ENCODE measurements around the gene DCBLD1. TPM values are rescaled to one million over a fixed set of nuclear protein-coding genes. Genes with fewer than 3 reads are reported as not detected.

The DCBLD1 gene
- total and polyA plus RNA-seq, 2 of the 4 experiments (the other 2 are of a cell fraction) = 21.1 to 27.8 TPM

DNA sequence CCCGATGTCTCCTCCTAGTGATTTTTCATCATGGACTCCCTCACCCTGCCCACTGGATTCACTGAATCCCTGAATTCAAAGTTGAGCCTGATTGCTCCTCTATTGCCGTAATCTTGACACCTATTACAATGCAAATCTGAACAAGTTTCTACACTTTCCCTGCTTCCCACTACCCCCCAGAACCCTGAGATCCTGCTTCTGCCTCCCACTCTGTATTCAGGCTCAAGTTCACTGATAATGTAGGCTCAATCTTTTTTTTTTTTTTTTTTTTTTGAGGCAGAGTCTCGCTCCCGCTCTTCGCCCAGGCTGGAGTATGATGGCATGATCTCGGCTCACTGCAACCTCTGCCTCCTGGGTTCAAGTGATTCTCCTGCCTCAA, 3.6 kb upstream of the DCBLD1 start:
- Histone ChIP-seq H3K4me2 (ENCODE audit: low read depth, low read length) (no peak overlapping the region), H3K27me3 (ENCODE audit: control insufficient read depth, insufficient read depth, low read length) (no peaks in the 10 kb centered on the region), H3K9ac (ENCODE audit: low read depth, low read length) (no peak overlapping the region), H3K9me3 (ENCODE audit: control insufficient read depth, insufficient read depth, low read length) (no peaks in the 10 kb centered on the region), H2BK20ac (ENCODE audit: low read depth, low read length) (no peak overlapping the region), H3K36me3 (ENCODE audit: control insufficient read depth, insufficient read depth, low read length) (no peaks in the 10 kb centered on the region), H3K4ac (ENCODE audit: low read depth, low read length) (no peak overlapping the region), H3K4me3 (ENCODE audit: insufficient read depth, low read depth, low read length) (no peak overlapping the region), H2BK5ac (ENCODE audit: low read depth, low read length, poor library complexity, severe bottlenecking) (no peak overlapping the region), H2BK15ac (ENCODE audit: low read depth, low read length) (no peak overlapping the region), H2AK9ac (replicated peaks; ENCODE audit: low read depth, low read length, poor library complexity) (no peak overlapping the region), H4K8ac (ENCODE audit: low read depth in 2 of 2, low read length in 2 of 2) (no peak overlapping the region), H3K56ac (ENCODE audit: extremely low read depth, insufficient read depth, low read length) (no peak overlapping the region), H4K5ac (ENCODE audit: low read depth, low read length) (no peak overlapping the region), H3K18ac (ENCODE audit: low read depth, low read length) (no peak overlapping the region), H3K14ac (replicated peaks; ENCODE audit: low read depth, low read length) (no peak overlapping the region), H2BK120ac (ENCODE audit: low read depth, low read length) (no peak overlapping the region), H3K27ac (ENCODE audit: insufficient read depth, low read length) (no peak overlapping the region), H3K23ac (ENCODE audit: low read depth, low read length) (no peak overlapping the region), H4K91ac (ENCODE audit: insufficient read depth, low read depth, low read length) (no peak overlapping the region), H3K79me1 (ENCODE audit: low read depth in 1 of 2, low read length in 2 of 2) (peaks cover 2 to 10% of the 10 kb centered on the region in 2 experiments; a peak in 2 of 4 replicates), H3K9me1 (ENCODE audit: insufficient read depth, low read length) (no peaks in the 10 kb centered on the region), H4K20me1 (ENCODE audit: insufficient read depth, low read length) (no peaks in the 10 kb centered on the region), H2AK5ac (ENCODE audit: low read depth, low read length) (no peak overlapping the region), H3K4me1 (ENCODE audit: control insufficient read depth, insufficient read depth, low read length) (no peaks in the 10 kb centered on the region), H2AFZ (replicated peaks; ENCODE audit: low read length, poor library complexity) (no peak overlapping the region)
- ChIA-PET POLR2A (ENCODE audit: unreplicated experiment) (no interaction called here), CTCF (interaction anchor here (1.1 to 1.6 kb wide), 4 partner anchors 17 to 77 kb away, joined by 4 to 7 read pairs (median 4); no protein-coding TSS in a partner anchor)
- no peak for TF ChIP-seq RCOR1 (IDR thresholded peaks at IDR 0.05; ENCODE audit: insufficient replicate concordance, low read length)
- TF ChIP-seq, protein P1, sequence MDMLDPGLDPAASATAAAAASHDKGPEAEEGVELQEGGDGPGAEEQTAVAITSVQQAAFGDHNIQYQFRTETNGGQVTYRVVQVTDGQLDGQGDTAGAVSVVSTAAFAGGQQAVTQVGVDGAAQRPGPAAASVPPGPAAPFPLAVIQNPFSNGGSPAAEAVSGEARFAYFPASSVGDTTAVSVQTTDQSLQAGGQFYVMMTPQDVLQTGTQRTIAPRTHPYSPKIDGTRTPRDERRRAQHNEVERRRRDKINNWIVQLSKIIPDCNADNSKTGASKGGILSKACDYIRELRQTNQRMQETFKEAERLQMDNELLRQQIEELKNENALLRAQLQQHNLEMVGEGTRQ (IDR thresholded peaks at IDR 0.05; ENCODE audit: low read depth, low read length) = no peak
- no peak for TF ChIP-seq MAZ (IDR thresholded peaks at IDR 0.05; ENCODE audit: borderline replicate concordance, low read depth, low read length)
- no peak for TF ChIP-seq SMC3 (IDR thresholded peaks at IDR 0.05; ENCODE audit: low read depth, low read length)
- no peak for TF ChIP-seq FOS (IDR thresholded peaks at IDR 0.05; ENCODE audit: low read depth, low read length)
- no peak for TF ChIP-seq BHLHE40 (IDR thresholded peaks at IDR 0.05; ENCODE audit: low read depth, low read length)
- TF ChIP-seq POLR2A (IDR thresholded peaks at IDR 0.05; ENCODE audit: low read depth, low read length) = no peak
- TF ChIP-seq CHD1 (IDR thresholded peaks at IDR 0.05; ENCODE audit: low read depth, low read length) = no peak
- no peak for TF ChIP-seq RAD21 (IDR thresholded peaks at IDR 0.05; ENCODE audit: low read length)
- TF ChIP-seq RFX5 (IDR thresholded peaks at IDR 0.05; ENCODE audit: low read depth, low read length) = no peak
- TF ChIP-seq, protein P2, sequence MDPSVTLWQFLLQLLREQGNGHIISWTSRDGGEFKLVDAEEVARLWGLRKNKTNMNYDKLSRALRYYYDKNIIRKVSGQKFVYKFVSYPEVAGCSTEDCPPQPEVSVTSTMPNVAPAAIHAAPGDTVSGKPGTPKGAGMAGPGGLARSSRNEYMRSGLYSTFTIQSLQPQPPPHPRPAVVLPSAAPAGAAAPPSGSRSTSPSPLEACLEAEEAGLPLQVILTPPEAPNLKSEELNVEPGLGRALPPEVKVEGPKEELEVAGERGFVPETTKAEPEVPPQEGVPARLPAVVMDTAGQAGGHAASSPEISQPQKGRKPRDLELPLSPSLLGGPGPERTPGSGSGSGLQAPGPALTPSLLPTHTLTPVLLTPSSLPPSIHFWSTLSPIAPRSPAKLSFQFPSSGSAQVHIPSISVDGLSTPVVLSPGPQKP (IDR thresholded peaks at IDR 0.05; ENCODE audit: borderline replicate concordance, low read depth, low read length) = no peak
- TF ChIP-seq MAFK (IDR thresholded peaks at IDR 0.05; ENCODE audit: low read depth, low read length) = no peak
- no peak for TF ChIP-seq NFE2L2 (IDR thresholded peaks at IDR 0.05; ENCODE audit: low read depth, low read length)
- TF ChIP-seq, protein P3, sequence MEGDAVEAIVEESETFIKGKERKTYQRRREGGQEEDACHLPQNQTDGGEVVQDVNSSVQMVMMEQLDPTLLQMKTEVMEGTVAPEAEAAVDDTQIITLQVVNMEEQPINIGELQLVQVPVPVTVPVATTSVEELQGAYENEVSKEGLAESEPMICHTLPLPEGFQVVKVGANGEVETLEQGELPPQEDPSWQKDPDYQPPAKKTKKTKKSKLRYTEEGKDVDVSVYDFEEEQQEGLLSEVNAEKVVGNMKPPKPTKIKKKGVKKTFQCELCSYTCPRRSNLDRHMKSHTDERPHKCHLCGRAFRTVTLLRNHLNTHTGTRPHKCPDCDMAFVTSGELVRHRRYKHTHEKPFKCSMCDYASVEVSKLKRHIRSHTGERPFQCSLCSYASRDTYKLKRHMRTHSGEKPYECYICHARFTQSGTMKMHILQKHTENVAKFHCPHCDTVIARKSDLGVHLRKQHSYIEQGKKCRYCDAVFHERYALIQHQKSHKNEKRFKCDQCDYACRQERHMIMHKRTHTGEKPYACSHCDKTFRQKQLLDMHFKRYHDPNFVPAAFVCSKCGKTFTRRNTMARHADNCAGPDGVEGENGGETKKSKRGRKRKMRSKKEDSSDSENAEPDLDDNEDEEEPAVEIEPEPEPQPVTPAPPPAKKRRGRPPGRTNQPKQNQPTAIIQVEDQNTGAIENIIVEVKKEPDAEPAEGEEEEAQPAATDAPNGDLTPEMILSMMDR (conservative IDR thresholded peaks at IDR 0.05; ENCODE audit: low read depth, low read length) = no peak
- TF ChIP-seq CEBPB (IDR thresholded peaks at IDR 0.05; ENCODE audit: low read depth, low read length) = no peak
- TF ChIP-seq MXI1 (IDR thresholded peaks at IDR 0.05; ENCODE audit: borderline replicate concordance, low read depth, low read length) = no peak
- intact Hi-C loops (cut with micrococcal nuclease) (no loop called here), in situ Hi-C loops (cut with MboI; ENCODE audit: low sequenced_read_pairs) (no loop called here), dilution Hi-C loops (cut with HindIII; ENCODE audit: low sequenced_read_pairs, unreplicated experiment) (no loop called here)
- ATAC-seq (ENCODE audit: low read depth) = no peak
- BruUV-seq (replicated peaks) = no TSS peak
- no peak for DNase-seq
- WGBS, 2 experiments (ENCODE audit: extremely low coverage in 2 of 2, insufficient read length in 1 of 2) = 100% methylated on average over 1 of the region's 6 CpGs; no CpG with 5 or more reads in 1 of the 2 experiments
